ENCODE results near the gene LRRC23. TPM values are rescaled to one million over a fixed set of nuclear protein-coding genes. Genes with fewer than 3 reads are reported as not detected.

Gene LRRC23
- total and polyA plus RNA-seq, 2 experiments from 2014 or later = 2.4 to 9.1 TPM

DNA sequence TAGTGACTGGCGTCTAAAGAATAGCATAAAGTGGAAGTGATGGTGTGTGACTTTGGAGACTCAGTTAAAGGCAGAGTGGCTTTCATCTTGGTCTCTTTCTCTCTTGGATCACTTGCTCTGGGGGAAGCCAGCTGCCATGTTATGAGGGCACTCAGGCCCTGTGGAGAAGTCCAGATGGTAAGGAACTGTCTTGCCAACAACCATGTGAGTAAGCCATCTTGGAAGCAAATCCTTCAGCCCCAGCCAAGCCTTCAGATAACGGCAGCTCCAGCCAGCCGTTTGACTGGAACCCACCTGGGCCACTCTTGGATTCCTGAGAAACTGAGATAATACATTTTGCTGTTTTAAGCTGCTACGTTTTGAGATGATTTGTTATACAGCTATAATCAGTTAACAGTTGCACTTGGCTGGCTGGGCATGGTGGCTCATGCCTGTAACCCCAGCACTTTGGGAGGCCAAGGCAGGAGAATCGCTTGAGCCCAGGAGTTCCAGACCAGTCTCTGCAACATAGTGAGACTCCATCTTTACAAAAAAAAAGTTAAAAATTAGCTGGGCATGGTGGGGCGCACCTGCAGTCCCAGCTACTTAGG, 7.7 kb upstream of the LRRC23 start:
- H3K27me3 Mint-ChIP-seq (ENCODE audit: insufficient read depth, low read depth, poor library complexity) = peaks cover 11% of the 10 kb centered on the region
- H3K9me2 ChIP-seq (ENCODE audit: insufficient read depth) = no peaks in the 10 kb centered on the region
- DNase-seq (ENCODE audit: low spot score) = no peak
- no peak for ATAC-seq
- H3K79me2 ChIP-seq (replicated peaks; ENCODE audit: insufficient read depth) = no peaks in the 10 kb centered on the region
- no peak overlapping the region; the same call in 2 of the 3 replicates for H3K4me3 Mint-ChIP-seq
- H3K9me3 Mint-ChIP-seq = no peaks in the 10 kb centered on the region; the same call in 2 of the 3 replicates
- H3K4me1 Mint-ChIP-seq = no peaks in the 10 kb centered on the region; the same call in 2 of the 3 replicates
- H3K4me3 ChIP-seq = no peak overlapping the region
- H3K27me3 ChIP-seq (ENCODE audit: insufficient read depth) = no peaks in the 10 kb centered on the region
- no peak overlapping the region for H2AFZ ChIP-seq
- H4K20me1 ChIP-seq (replicated peaks; ENCODE audit: insufficient read depth) = no peaks in the 10 kb centered on the region
- H3K36me3 Mint-ChIP-seq (ENCODE audit: low read depth) = no peaks in the 10 kb centered on the region
- no peak overlapping the region for H3K4me2 ChIP-seq
- H3F3A ChIP-seq (replicated peaks; ENCODE audit: low read depth) = 0 out of 2 replicates have a peak, but pooled peaks cover 6% of the 10 kb centered on the region
- no peak overlapping the region for H3K27ac Mint-ChIP-seq
- H3K4me1 ChIP-seq (ENCODE audit: insufficient read depth) = no peaks in the 10 kb centered on the region; the same call in 1 of the 2 replicates
- H3K27ac ChIP-seq (ENCODE audit: low read depth) = no peak overlapping the region
- TF ChIP-seq EZH2 (IDR thresholded peaks at IDR 0.05; ENCODE audit: low read depth, unreplicated experiment) = no peak
- TF ChIP-seq ETS1 (IDR thresholded peaks at IDR 0.05) = no peak
- no peak for TF ChIP-seq ZNF114 (CRISPR knock-in tag; IDR thresholded peaks at IDR 0.05)
- TF ChIP-seq JUNB (IDR thresholded peaks at IDR 0.05; ENCODE audit: unreplicated experiment) = no peak
- TF ChIP-seq EZH2phosphoT487 (IDR thresholded peaks at IDR 0.05; ENCODE audit: unreplicated experiment) = no peak
- no peak for TF ChIP-seq POLR2AphosphoS5 (IDR thresholded peaks at IDR 0.05; ENCODE audit: low read depth)
- TF ChIP-seq NANOG (IDR thresholded peaks at IDR 0.05; ENCODE audit: borderline replicate concordance) = no peak
- TF ChIP-seq, protein P1, sequence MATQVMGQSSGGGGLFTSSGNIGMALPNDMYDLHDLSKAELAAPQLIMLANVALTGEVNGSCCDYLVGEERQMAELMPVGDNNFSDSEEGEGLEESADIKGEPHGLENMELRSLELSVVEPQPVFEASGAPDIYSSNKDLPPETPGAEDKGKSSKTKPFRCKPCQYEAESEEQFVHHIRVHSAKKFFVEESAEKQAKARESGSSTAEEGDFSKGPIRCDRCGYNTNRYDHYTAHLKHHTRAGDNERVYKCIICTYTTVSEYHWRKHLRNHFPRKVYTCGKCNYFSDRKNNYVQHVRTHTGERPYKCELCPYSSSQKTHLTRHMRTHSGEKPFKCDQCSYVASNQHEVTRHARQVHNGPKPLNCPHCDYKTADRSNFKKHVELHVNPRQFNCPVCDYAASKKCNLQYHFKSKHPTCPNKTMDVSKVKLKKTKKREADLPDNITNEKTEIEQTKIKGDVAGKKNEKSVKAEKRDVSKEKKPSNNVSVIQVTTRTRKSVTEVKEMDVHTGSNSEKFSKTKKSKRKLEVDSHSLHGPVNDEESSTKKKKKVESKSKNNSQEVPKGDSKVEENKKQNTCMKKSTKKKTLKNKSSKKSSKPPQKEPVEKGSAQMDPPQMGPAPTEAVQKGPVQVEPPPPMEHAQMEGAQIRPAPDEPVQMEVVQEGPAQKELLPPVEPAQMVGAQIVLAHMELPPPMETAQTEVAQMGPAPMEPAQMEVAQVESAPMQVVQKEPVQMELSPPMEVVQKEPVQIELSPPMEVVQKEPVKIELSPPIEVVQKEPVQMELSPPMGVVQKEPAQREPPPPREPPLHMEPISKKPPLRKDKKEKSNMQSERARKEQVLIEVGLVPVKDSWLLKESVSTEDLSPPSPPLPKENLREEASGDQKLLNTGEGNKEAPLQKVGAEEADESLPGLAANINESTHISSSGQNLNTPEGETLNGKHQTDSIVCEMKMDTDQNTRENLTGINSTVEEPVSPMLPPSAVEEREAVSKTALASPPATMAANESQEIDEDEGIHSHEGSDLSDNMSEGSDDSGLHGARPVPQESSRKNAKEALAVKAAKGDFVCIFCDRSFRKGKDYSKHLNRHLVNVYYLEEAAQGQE (IDR thresholded peaks at IDR 0.05; ENCODE audit: unreplicated experiment) = no peak
- TF ChIP-seq STAT1 (IDR thresholded peaks at IDR 0.05; ENCODE audit: unreplicated experiment) = no peak
- no peaks in the 10 kb centered on the region for H3K36me3 ChIP-seq (ENCODE audit: insufficient read depth)

- no peaks in the 10 kb centered on the region; the same call in 1 of the 3 replicates for H3K4me1 Mint-ChIP-seq
- TF ChIP-seq POLR2AphosphoS5 (IDR thresholded peaks at IDR 0.05; ENCODE audit: low read depth) (no peak), NANOG (IDR thresholded peaks at IDR 0.05; ENCODE audit: borderline replicate concordance) (no peak), STAT1 (IDR thresholded peaks at IDR 0.05; ENCODE audit: unreplicated experiment) (no peak), CREB1 (CRISPR knock-in tag; IDR thresholded peaks at IDR 0.05; ENCODE audit: low read depth) (no peak), JUNB (IDR thresholded peaks at IDR 0.05; ENCODE audit: unreplicated experiment) (no peak)
- TF ChIP-seq, protein P1 (IDR thresholded peaks at IDR 0.05; ENCODE audit: unreplicated experiment) = no peak
- H3K36me3 ChIP-seq (ENCODE audit: insufficient read depth) = no peaks in the 10 kb centered on the region
- no peak overlapping the region for H2AFZ ChIP-seq
- no peak overlapping the region for H3K27ac Mint-ChIP-seq
- no peaks in the 10 kb centered on the region for H3K9me3 Mint-ChIP-seq
- H3K27me3 Mint-ChIP-seq (ENCODE audit: insufficient read depth, low read depth, poor library complexity) = peaks cover 11% of the 10 kb centered on the region
- H3K4me1 ChIP-seq (ENCODE audit: insufficient read depth) = peaks cover 10% of the 10 kb centered on the region
- H3F3A ChIP-seq (replicated peaks; ENCODE audit: low read depth) = no peaks in the 10 kb centered on the region
- no peak overlapping the region for H3K4me3 Mint-ChIP-seq
- H3K36me3 Mint-ChIP-seq (ENCODE audit: low read depth) = no peaks in the 10 kb centered on the region
- no peak for ATAC-seq
- no peak overlapping the region for H3K4me3 ChIP-seq
- no peak overlapping the region for H3K4me2 ChIP-seq
- H3K27ac ChIP-seq (ENCODE audit: low read depth) = no peak overlapping the region
- DNase-seq (ENCODE audit: low spot score) = no peak
- no peaks in the 10 kb centered on the region for H3K79me2 ChIP-seq (replicated peaks; ENCODE audit: insufficient read depth)
- H3K27me3 ChIP-seq (ENCODE audit: insufficient read depth) = no peaks in the 10 kb centered on the region
- no peaks in the 10 kb centered on the region for H3K9me2 ChIP-seq (ENCODE audit: insufficient read depth)
- H4K20me1 ChIP-seq (replicated peaks; ENCODE audit: insufficient read depth) = no peaks in the 10 kb centered on the region
Observed at GRCh38 chr12:6899427-6899826, 5.2 kb upstream of the LRRC23 start.

Data from GM23338 (cell line).